ENCODE results near the gene IFNL3.
"Not testable (repeated sequence)": the region's sequence is repeated elsewhere in the genome, so short reads cannot be mapped to it uniquely, and the experiment has no call there.

DNA sequence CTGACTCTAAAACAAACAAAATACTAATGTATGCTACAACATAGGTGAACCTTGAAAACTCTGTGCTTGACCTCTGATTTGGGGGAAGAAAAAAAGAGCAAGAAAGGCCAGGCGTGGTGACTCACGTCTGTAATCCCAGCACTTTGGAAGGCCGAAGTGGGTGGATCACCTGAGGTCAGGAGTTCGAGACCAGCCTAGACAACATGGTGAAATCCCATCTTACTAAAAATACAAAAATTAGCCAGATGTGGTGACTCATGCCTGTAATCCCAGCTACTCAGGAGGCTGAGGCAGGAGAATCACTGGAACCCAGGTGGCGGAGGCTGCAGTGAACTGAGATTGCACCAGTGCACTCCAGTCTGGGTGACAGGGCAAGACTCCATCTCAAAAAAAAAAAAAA lies 29.1 kb upstream of the IFNL3 start:
- TF ChIP-seq POLR2A, CTCF (IDR thresholded peaks at IDR 0.05): not testable (repeated sequence)
